HG02970 (cell line): ENCODE measurements around the gene ILDR1.

Experiments
- ATAC-seq: cut with Tn5 transposase; IDR thresholded peaks from one replicate; pipeline ENCODE4 v1.9.1; 2021; ENCODE audit warnings: mild to moderate bottlenecking, moderate library complexity, moderate number of reproducible peaks; ENCODE audit not compliant: unreplicated experiment, low FRiP score

ILDR1 gene

GRCh38 chr3:121995161-121996137, 26.6 kb downstream of the ILDR1 start:
- ATAC-seq = no peak

GRCh38 chr3:121994551-121994950, 27.5 kb downstream of the ILDR1 start:
- no peak for ATAC-seq

GRCh38 chr3:121992601-121993560, 29.2 kb downstream of the ILDR1 start:
- ATAC-seq = no peak

- no peak for ATAC-seq
Measured at GRCh38 chr3:121989943-121990342, 32.1 kb downstream of the ILDR1 start.

GRCh38 chr3:121988146-121988545, 33.9 kb downstream of the ILDR1 start:
- no peak for ATAC-seq

GRCh38 chr3:121985846-121986245, 36.2 kb downstream of the ILDR1 start:
- no peak for ATAC-seq

- ATAC-seq = no peak
Measured at GRCh38 chr3:121981473-121981872, 40.6 kb downstream of the ILDR1 start.

GRCh38 chr3:121980450-121980796, 41.6 kb downstream of the ILDR1 start:
- ATAC-seq = no peak

- no peak for ATAC-seq
Measured at GRCh38 chr3:121979734-121980449, 42.2 kb downstream of the ILDR1 start.

- ATAC-seq = no peak
Measured at GRCh38 chr3:121979246-121979645, 42.8 kb downstream of the ILDR1 start.

- ATAC-seq = no peak
Measured at GRCh38 chr3:121976727-121977126, 45.3 kb downstream of the ILDR1 start.

GRCh38 chr3:121975702-121976302, 46.2 kb downstream of the ILDR1 start:
- no peak for ATAC-seq

- no peak for ATAC-seq
Measured at GRCh38 chr3:121974601-121975111, 47.4 kb downstream of the ILDR1 start.

- ATAC-seq = no peak
Measured at GRCh38 chr3:121970047-121970446, 52.0 kb downstream of the ILDR1 start.

GRCh38 chr3:121969631-121970030, 52.4 kb downstream of the ILDR1 start:
- no peak for ATAC-seq

- ATAC-seq = no peak
Measured at GRCh38 chr3:121963608-121964007, 58.4 kb downstream of the ILDR1 start.

GRCh38 chr3:121962443-121962842, 59.6 kb downstream of the ILDR1 start:
- ATAC-seq = no peak

GRCh38 chr3:121961283-121961682, 60.8 kb downstream of the ILDR1 start:
- ATAC-seq = no peak

- ATAC-seq = no peak
Measured at GRCh38 chr3:121958801-121959200, 63.2 kb downstream of the ILDR1 start.
